Measurements from ENCODE around the gene KMT2B. TPM values are rescaled to one million over a fixed set of nuclear protein-coding genes. Genes with fewer than 3 reads are reported as not detected.

Gene KMT2B
- total and polyA plus RNA-seq, 2 experiments from 2014 or later, result 15.8 to 49.8 TPM

DNA sequence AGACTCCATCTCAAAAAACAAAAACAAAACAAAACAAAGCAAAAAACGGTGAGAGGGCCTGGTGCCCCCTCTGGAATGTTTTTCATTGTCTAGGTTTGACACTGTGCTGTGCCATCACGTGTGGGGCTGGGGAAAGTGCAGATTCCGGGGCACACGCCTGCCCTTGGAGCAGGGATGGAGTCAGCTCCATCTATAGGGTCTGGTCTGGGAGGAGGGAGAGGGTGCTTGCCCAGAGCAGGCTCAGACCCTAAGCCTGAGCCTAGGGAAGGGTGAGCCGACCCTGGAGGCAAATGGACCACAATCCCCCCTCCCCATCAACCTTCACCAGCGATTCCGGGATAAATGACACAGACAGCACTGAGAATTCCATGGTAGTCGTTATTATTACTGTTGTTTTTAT lies 24.4 kb upstream of the KMT2B start (continued):
- TF ChIP-seq, protein P1, sequence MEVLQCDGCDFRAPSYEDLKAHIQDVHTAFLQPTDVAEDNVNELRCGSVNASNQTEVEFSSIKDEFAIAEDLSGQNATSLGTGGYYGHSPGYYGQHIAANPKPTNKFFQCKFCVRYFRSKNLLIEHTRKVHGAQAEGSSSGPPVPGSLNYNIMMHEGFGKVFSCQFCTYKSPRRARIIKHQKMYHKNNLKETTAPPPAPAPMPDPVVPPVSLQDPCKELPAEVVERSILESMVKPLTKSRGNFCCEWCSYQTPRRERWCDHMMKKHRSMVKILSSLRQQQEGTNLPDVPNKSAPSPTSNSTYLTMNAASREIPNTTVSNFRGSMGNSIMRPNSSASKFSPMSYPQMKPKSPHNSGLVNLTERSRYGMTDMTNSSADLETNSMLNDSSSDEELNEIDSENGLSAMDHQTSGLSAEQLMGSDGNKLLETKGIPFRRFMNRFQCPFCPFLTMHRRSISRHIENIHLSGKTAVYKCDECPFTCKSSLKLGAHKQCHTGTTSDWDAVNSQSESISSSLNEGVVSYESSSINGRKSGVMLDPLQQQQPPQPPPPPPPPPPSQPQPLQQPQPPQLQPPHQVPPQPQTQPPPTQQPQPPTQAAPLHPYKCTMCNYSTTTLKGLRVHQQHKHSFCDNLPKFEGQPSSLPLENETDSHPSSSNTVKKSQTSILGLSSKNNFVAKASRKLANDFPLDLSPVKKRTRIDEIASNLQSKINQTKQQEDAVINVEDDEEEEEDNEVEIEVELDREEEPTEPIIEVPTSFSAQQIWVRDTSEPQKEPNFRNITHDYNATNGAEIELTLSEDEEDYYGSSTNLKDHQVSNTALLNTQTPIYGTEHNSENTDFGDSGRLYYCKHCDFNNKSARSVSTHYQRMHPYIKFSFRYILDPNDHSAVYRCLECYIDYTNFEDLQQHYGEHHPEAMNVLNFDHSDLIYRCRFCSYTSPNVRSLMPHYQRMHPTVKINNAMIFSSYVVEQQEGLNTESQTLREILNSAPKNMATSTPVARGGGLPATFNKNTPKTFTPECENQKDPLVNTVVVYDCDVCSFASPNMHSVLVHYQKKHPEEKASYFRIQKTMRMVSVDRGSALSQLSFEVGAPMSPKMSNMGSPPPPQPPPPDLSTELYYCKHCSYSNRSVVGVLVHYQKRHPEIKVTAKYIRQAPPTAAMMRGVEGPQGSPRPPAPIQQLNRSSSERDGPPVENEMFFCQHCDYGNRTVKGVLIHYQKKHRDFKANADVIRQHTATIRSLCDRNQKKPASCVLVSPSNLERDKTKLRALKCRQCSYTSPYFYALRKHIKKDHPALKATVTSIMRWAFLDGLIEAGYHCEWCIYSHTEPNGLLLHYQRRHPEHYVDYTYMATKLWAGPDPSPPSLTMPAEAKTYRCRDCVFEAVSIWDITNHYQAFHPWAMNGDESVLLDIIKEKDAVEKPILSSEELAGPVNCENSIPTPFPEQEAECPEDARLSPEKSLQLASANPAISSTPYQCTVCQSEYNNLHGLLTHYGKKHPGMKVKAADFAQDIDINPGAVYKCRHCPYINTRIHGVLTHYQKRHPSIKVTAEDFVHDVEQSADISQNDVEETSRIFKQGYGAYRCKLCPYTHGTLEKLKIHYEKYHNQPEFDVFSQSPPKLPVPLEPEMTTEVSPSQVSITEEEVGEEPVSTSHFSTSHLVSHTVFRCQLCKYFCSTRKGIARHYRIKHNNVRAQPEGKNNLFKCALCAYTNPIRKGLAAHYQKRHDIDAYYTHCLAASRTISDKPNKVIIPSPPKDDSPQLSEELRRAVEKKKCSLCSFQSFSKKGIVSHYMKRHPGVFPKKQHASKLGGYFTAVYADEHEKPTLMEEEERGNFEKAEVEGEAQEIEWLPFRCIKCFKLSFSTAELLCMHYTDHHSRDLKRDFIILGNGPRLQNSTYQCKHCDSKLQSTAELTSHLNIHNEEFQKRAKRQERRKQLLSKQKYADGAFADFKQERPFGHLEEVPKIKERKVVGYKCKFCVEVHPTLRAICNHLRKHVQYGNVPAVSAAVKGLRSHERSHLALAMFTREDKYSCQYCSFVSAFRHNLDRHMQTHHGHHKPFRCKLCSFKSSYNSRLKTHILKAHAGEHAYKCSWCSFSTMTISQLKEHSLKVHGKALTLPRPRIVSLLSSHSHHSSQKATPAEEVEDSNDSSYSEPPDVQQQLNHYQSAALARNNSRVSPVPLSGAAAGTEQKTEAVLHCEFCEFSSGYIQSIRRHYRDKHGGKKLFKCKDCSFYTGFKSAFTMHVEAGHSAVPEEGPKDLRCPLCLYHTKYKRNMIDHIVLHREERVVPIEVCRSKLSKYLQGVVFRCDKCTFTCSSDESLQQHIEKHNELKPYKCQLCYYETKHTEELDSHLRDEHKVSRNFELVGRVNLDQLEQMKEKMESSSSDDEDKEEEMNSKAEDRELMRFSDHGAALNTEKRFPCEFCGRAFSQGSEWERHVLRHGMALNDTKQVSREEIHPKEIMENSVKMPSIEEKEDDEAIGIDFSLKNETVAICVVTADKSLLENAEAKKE (CRISPR knock-in tag; IDR thresholded peaks at IDR 0.05), result no peak
- TF ChIP-seq CREB1 (CRISPR knock-in tag; IDR thresholded peaks at IDR 0.05; ENCODE audit: low read depth), result no peak
- TF ChIP-seq, protein P2, sequence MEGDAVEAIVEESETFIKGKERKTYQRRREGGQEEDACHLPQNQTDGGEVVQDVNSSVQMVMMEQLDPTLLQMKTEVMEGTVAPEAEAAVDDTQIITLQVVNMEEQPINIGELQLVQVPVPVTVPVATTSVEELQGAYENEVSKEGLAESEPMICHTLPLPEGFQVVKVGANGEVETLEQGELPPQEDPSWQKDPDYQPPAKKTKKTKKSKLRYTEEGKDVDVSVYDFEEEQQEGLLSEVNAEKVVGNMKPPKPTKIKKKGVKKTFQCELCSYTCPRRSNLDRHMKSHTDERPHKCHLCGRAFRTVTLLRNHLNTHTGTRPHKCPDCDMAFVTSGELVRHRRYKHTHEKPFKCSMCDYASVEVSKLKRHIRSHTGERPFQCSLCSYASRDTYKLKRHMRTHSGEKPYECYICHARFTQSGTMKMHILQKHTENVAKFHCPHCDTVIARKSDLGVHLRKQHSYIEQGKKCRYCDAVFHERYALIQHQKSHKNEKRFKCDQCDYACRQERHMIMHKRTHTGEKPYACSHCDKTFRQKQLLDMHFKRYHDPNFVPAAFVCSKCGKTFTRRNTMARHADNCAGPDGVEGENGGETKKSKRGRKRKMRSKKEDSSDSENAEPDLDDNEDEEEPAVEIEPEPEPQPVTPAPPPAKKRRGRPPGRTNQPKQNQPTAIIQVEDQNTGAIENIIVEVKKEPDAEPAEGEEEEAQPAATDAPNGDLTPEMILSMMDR (conservative IDR thresholded peaks at IDR 0.05; ENCODE audit: low read depth in 2 of 2), result no peak
- TF ChIP-seq, protein P3, sequence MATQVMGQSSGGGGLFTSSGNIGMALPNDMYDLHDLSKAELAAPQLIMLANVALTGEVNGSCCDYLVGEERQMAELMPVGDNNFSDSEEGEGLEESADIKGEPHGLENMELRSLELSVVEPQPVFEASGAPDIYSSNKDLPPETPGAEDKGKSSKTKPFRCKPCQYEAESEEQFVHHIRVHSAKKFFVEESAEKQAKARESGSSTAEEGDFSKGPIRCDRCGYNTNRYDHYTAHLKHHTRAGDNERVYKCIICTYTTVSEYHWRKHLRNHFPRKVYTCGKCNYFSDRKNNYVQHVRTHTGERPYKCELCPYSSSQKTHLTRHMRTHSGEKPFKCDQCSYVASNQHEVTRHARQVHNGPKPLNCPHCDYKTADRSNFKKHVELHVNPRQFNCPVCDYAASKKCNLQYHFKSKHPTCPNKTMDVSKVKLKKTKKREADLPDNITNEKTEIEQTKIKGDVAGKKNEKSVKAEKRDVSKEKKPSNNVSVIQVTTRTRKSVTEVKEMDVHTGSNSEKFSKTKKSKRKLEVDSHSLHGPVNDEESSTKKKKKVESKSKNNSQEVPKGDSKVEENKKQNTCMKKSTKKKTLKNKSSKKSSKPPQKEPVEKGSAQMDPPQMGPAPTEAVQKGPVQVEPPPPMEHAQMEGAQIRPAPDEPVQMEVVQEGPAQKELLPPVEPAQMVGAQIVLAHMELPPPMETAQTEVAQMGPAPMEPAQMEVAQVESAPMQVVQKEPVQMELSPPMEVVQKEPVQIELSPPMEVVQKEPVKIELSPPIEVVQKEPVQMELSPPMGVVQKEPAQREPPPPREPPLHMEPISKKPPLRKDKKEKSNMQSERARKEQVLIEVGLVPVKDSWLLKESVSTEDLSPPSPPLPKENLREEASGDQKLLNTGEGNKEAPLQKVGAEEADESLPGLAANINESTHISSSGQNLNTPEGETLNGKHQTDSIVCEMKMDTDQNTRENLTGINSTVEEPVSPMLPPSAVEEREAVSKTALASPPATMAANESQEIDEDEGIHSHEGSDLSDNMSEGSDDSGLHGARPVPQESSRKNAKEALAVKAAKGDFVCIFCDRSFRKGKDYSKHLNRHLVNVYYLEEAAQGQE (IDR thresholded peaks at IDR 0.05; ENCODE audit: unreplicated experiment), result no peak
- TF ChIP-seq NANOG (IDR thresholded peaks at IDR 0.05; ENCODE audit: borderline replicate concordance), result no peak
- no peak for TF ChIP-seq ZNF114 (CRISPR knock-in tag; IDR thresholded peaks at IDR 0.05)
- no peak for TF ChIP-seq POLR2AphosphoS5 (IDR thresholded peaks at IDR 0.05; ENCODE audit: low read depth)
- TF ChIP-seq ZNF331 (CRISPR knock-in tag; IDR thresholded peaks at IDR 0.05; ENCODE audit: low read depth), result no peak
- no peak for TF ChIP-seq EZH2phosphoT487 (IDR thresholded peaks at IDR 0.05; ENCODE audit: unreplicated experiment)
- TF ChIP-seq JUNB (IDR thresholded peaks at IDR 0.05; ENCODE audit: unreplicated experiment), result no peak
- TF ChIP-seq STAT1 (IDR thresholded peaks at IDR 0.05; ENCODE audit: unreplicated experiment), result no peak
